Sciatic nerve (tissue), 2 donors: ENCODE data around the gene ALOX5. TPM values are rescaled to one million over a fixed set of nuclear protein-coding genes. Genes with fewer than 3 reads are reported as not detected.

Experiments used
- ATAC-seq: fragments of 200-7000 bp; cut with Tn5 transposase; one replicate; pipeline ENCODE4 v1.9.1; 2020; ENCODE audit warnings: mild to moderate bottlenecking, moderate library complexity
- DNase-seq: peaks from one replicate; pipeline ENCODE4 v3.0.0-alpha.2; 2020; ENCODE audit warnings: low spot score
- intact Hi-C: fragments of 100-400 bp; cut with DNase I; formaldehyde crosslinking; loops from one replicate; pipeline ENCODE4 v1.14.2; 2022
- total RNA-seq: library from RNA; stranded (reverse); fragmentation: NEBNext Ultra II Directional; extraction: Animal tissue kit (Norgen Biotek cat#: 25700); gene quantifications from one replicate; pipeline ENCODE4 v1.2.1, GENCODE V29; 2021
- donor health status: DM: no; HTN: no; CAD: no.
- donor health status: DM: no; HTN: no; CAD: no.

The ALOX5 gene
- total RNA-seq, 1 donor from 2014 or later, result 33.7 TPM

DNA sequence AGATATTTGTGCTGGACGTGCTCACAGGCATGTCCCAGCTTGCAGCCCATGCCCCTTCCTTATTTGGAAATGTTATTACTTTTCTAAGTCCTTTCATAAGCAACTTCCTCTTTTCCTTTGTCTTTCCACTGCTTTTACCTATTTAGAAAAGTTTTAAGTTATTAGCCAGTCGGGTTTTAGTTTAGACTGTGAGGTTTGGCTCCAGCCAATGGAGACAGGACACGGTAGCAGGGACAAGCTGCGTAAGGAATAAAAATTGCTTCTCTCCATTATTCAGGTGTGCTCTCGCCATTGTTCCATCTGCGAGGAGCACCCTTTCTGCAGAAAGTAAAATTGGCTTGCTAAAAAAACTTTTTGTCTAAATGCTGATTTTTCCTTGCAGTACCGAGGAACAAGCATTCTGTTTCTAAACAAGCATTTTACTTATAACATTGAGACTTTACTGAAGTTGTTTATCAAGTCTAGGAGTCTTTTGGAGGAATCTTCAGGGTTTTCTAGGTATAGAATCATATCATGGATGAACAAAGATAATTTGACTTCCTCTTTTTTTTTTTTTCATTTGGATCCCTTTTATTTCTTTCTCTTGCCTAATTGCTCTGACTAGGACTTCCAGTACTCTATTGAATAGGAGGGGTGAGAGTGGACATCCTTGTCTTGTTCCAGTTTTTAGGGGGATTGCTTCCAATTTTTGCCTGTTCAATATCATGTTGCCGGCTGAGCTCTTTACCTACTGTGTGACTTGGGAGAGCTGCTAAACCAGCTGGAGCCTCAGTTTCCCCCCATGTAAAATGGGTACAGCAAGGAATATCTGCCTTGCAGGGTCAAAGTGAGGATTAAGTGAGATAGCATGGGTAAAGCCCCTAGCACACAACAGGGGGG, 63.8 kb downstream of the ALOX5 start:
- no peak for ATAC-seq
- intact Hi-C loops, result no loop called here
- DNase-seq, result no peak

GRCh38 chr10:45438466-45439090, 64.6 kb downstream of the ALOX5 start:
- intact Hi-C loops, result no loop called here
- no peak for DNase-seq
- ATAC-seq, result no peak

- intact Hi-C loops, result no loop called here
- DNase-seq (no peak), ATAC-seq (no peak)
These were observed 65.3 kb downstream of the ALOX5 start for GRCh38 chr10:45439365-45439764.

- ATAC-seq (no peak), DNase-seq (no peak)
- intact Hi-C loops, result no loop called here
These were observed 65.9 kb downstream of the ALOX5 start for GRCh38 chr10:45439873-45440272.

- DNase-seq (no peak), ATAC-seq (no peak)
- intact Hi-C loops, result no loop called here
These were observed 66.6 kb downstream of the ALOX5 start for GRCh38 chr10:45440511-45441062.

DNA sequence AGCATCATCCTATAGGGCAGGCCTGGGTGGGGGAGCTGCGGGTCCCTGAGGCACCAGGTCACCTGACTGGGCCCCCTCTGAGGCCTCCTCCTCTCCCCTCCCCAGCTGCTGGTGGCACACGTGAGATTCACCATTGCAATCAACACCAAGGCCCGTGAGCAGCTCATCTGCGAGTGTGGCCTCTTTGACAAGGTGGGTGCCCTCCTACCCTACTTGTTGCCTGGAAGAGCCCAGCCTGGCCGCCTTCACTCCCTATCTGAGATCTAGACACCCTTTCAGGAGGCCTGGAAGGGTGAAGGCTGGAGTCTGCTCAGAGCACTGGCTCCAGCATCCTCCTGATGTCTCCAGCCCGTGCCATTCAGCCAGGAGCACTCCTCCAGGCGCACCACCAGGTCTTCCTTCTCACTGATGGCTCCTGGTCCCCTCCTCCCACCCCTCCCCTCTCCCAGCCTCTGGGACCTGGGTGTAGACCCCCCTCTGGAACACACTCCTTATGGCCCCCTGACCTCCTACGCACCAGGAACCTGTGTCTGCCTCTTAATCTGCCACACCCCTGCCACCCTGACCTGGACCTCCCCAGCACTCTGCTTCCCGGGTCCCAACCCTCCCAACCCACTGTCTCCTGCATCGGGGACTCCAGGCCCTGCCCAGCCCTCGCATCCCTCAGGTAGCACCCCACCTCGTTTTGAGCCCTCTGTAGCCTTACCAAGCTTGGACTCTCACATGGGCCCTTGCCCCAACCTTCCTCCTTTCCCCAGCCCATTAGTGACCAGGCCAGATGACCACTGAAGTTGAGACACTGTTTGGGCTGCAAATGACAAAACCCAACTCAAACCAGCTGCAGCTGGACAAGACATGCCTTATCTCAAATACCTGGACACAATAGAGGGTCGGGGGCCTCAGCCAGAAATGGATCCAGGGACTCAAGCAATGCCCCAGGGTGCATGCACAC, 67.5 kb downstream of the ALOX5 start:
- DNase-seq (no peak), ATAC-seq (peak; percentile 13)
- intact Hi-C loops, result no loop called here

DNA sequence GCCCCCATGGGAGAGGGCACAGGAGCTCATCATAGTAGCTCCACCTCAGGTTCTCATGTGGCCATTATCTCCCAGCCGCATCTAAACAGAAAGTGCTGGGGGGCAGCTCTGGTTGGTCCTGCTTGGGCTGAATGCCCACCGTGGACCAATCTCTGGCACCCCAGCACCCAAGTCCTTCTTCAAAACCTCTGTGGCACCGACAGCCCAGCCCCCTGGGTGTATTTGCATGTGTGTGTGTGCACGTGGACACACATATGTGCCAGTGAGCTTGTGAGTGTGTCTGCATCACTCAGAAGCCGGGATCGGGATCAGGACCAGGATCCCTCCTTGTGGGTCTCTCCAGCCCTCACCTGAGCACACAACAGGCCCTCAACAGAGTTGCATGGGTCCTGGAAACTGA, 68.2 kb downstream of the ALOX5 start:
- DNase-seq (no peak), ATAC-seq (no peak)
- intact Hi-C loops, result no loop called here

GRCh38 chr10:45442662-45443061, 68.6 kb downstream of the ALOX5 start:
- ATAC-seq, result no peak
- DNase-seq, result no peak
- intact Hi-C loops, result no loop called here

DNA sequence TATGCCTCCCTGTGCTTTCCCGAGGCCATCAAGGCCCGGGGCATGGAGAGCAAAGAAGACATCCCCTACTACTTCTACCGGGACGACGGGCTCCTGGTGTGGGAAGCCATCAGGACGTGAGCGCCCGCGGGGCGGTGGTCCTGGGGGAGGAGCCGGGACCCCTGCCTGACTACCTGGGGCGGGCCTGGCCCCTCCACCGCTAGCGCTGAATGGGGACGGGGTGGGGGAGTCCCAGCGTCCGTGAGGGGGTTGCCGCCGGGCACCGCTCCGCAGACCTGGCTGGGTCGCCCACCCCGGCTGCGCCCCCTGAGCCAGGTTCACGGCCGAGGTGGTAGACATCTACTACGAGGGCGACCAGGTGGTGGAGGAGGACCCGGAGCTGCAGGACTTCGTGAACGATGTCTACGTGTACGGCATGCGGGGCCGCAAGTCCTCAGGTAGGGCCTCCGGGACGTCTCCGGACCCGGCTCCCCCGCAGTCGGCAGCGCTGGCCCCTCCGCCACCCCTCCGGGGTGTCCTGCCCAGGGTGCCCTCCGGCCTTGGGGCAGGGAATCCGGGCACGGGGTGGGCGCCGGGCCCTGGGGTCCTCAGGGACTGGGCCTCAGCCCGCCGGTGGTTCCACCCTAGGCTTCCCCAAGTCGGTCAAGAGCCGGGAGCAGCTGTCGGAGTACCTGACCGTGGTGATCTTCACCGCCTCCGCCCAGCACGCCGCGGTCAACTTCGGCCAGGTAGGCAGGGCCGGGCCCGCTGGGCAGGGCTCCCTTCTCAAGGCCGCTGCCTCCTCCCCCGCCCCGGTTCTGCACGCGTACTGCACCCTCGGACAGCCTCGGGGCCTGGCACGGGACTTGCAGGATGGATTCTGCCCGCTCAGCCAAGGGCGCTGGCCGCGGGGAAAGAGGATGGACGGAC, 69.3 kb downstream of the ALOX5 start:
- intact Hi-C loops, result no loop called here
- no peak for DNase-seq

DNA sequence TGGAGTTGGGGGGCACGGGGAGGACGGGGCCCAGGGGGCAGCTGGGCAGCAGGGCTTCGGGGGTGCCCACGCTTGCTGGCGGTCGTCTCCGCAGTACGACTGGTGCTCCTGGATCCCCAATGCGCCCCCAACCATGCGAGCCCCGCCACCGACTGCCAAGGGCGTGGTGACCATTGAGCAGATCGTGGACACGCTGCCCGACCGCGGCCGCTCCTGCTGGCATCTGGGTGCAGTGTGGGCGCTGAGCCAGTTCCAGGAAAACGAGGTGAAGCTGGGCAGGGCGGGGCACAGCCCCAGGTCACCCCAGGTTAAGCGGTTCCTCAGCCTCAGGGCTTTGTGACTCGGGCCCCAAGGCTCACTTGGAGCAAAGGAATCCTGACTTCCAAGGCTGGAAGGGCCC, 70.0 kb downstream of the ALOX5 start:
- intact Hi-C loops, result no loop called here

More for the DNA sequence above, 69.3 kb downstream of the ALOX5 start:
- ATAC-seq, result no peak

DNA sequence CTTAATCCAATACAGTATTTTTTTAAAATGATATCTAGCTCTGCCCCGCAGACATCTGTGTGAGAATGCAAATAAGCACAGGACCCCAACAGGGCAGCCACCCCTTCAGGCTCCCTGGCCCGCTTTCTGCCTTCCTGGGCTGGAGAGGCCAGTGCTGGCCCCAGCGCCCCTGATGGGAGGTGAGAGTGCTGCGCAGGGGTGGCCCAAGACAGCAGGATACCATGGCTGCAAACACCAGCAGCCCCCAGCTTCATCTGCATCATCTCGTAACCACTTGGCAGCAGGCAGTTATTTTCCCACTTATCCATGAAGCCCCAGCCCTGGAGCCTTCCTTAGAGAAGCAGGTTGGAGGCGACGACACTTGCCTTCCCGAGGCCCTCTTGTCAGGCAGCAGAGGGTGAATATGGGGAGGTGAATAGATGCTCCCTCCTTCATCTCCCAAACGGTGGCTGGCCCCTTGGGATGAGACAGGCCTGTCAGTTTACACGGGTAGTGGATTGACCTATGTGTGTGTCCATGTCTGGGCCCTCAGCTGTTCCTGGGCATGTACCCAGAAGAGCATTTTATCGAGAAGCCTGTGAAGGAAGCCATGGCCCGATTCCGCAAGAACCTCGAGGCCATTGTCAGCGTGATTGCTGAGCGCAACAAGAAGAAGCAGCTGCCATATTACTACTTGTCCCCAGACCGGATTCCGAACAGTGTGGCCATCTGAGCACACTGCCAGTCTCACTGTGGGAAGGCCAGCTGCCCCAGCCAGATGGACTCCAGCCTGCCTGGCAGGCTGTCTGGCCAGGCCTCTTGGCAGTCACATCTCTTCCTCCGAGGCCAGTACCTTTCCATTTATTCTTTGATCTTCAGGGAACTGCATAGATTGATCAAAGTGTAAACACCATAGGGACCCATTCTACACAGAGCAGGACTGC, 71.2 kb downstream of the ALOX5 start:
- ATAC-seq (no peak), DNase-seq (no peak)
- intact Hi-C loops, result no loop called here

More for the DNA sequence above, 70.0 kb downstream of the ALOX5 start:
- ATAC-seq, result no peak
- DNase-seq, result no peak

DNA sequence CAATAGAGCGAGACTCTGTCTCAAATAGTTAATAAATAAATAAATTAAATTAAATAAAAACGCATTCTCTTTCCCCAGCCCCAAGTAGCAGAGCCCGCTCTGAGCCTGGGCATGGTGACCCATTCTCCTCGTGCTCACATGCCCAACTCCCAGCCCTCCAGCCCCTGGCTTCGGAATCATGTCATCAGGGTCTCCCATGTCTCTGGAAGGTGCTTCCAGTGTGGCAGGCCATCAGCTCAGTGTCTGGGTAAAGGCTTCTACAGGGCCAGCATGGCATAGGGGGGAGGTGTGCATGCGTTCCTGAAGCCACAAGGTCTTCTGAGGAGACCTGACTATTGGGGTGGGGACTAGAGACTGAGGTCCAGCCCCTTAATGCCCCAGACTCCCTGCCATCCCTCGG, 72.8 kb downstream of the ALOX5 start:
- DNase-seq (no peak), ATAC-seq (no peak)
- intact Hi-C loops, result no loop called here

DNA sequence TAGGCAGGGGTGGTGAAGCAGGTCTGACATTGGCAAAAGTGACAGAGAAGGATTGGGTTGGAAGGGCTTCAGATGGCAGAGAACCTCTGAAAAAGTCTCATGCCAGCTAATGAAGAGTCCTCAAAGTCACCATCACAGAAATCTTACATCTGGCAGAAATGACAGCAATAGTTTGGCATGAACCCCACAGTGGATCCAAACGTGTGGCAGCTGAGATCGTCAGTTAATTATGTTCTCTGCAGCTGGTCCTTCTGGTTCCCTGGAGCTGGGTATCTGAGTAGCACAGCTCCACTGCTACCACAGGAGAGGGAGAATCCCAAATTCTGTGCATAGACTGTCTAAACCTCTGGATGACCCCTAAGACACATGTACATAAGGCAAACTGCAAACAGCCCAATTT, 73.4 kb downstream of the ALOX5 start:
- ATAC-seq (no peak), DNase-seq (no peak)
- intact Hi-C loops, result no loop called here

GRCh38 chr10:45450866-45451265, 76.8 kb downstream of the ALOX5 start:
- DNase-seq, result no peak
- intact Hi-C loops, result no loop called here
- no peak for ATAC-seq

GRCh38 chr10:45451407-45451806, 77.4 kb downstream of the ALOX5 start:
- intact Hi-C loops, result no loop called here
- ATAC-seq (no peak), DNase-seq (no peak)

DNA sequence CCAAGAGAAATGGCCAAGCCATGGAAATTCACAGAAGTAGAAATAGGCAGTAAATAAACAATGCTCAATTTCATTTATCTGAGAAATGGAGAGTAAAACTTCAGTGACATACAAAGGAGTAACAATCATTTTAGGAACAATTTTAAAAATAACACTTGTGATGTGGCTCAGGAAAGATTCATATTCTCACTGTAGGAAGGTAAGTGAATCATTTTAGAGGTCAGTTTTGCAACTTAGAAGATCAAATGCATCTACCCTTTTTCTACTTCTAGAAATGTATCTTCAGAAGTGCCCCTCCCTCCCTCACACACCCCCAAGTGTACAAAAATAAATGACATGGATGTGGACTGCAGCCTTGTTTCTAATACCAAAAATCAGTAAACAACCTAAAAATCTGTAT, 78.3 kb downstream of the ALOX5 start:
- DNase-seq (no peak), ATAC-seq (no peak)
- intact Hi-C loops, result no loop called here

DNA sequence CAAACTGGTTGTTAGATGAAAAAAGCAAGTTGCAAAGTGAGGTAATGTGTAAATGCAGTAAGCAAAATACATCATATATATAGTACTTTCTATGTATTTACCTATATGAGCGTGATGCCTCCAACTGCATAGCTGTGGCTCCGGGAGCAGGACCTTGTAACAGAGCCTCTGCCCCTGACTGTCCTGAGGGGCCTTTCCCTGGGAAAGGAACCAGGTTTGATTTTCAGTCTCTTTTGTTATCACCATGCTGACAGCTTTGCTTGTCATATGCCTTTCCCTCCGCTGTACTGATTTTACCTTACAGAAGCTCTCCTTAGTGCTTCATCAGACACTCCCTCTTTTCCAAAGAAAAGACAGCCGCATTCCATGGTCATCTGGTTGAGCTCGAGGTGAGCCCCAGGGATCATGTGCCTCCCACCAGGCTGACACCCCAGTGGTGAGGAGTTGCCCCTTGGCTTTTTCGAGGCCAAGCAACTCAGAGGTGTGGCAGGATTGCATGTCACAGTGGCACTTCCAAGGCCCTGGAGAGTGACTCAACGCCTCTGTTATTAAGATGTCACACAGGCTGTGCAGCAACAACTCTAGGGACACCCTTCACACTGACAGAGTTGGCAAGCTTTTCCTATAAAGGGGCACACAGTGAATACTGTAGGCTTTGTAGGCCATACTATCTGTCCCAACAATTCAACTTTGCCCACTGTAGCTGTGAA, 78.9 kb downstream of the ALOX5 start:
- DNase-seq, result no peak
- intact Hi-C loops, result no loop called here
- no peak for ATAC-seq
